HEK293 (cell line): ENCODE measurements around the gene VRK2.

ENCODE experiments used
- CTCF ChIA-PET: fragments of 350-600 bp; formaldehyde crosslinking; extraction: SDS; loops from one replicate; lab custom pipeline; 2021; ENCODE audit warnings: antibody characterized with exemption; lab: Yijun Ruan, JAX
- POLR2A ChIA-PET: fragments of 300-600 bp; formaldehyde crosslinking; extraction: SDS; loops from one replicate; lab custom pipeline; 2020; ENCODE audit warnings: antibody characterized with exemption, inconsistent platforms; lab: Yijun Ruan, JAX
- H3K27ac ChIP-seq: fragments of 200-500 bp; sonication (Bioruptor generic); 2 replicates; pipeline ENCODE4 v1.5.1; 2014; ENCODE audit warnings: low read depth, low read length, control low read depth, inconsistent platforms; ENCODE audit errors: extremely low read depth
- H3K36me3 ChIP-seq, 2 experiments: fragments of 200-500 bp in 1 of 2; sonication (Bioruptor generic) in 1 of 2; 1 replicate in 1 of 2; 2 replicates in 1 of 2; pipeline ENCODE4 v1.5.1; 2014 to 2017; ENCODE audit warnings: inconsistent platforms in 2 of 2, low read length in 2 of 2; ENCODE audit not compliant: control insufficient read depth in 2 of 2, insufficient read depth in 1 of 2
- H3K4me1 ChIP-seq: fragments of 200-500 bp; sonication (Bioruptor generic); 2 replicates; pipeline ENCODE4 v1.5.1; 2014; ENCODE audit warnings: mild to moderate bottlenecking, low read length, inconsistent platforms; ENCODE audit not compliant: control insufficient read depth, insufficient read depth
- H3K4me3 ChIP-seq: 2 replicates; pipeline ENCODE4 v1.5.1; 2011; ENCODE audit warnings: low read depth, mild to moderate bottlenecking, control low read depth, low read length, moderate library complexity
- H3K9me3 ChIP-seq: fragments of 200-500 bp; sonication (Bioruptor generic); 2 replicates; pipeline ENCODE4 v1.5.1; 2014; ENCODE audit warnings: low read depth, low read length, inconsistent platforms; ENCODE audit not compliant: control insufficient read depth, insufficient read depth
- BCL11B ChIP-seq: fragments of 450-650 bp; formaldehyde crosslinking; IDR thresholded peaks from 2 replicates; pipeline ENCODE4 v1.5.1; 2016; ENCODE audit warnings: low read depth, missing biosample characterization, missing genetic modification characterization
- MYNN ChIP-seq: fragments of 450-650 bp; formaldehyde crosslinking; IDR thresholded peaks from 2 replicates; pipeline ENCODE4 v1.5.1; 2016; ENCODE audit warnings: missing biosample characterization, missing genetic modification characterization, borderline replicate concordance
- REPIN1 ChIP-seq: fragments of 450-650 bp; formaldehyde crosslinking; IDR thresholded peaks from 2 replicates; pipeline ENCODE4 v1.5.1; 2017; ENCODE audit warnings: missing biosample characterization, missing genetic modification characterization, low read depth
- SCRT1 ChIP-seq: fragments of 450-650 bp; formaldehyde crosslinking; IDR thresholded peaks from 2 replicates; pipeline ENCODE4 v1.5.1; 2016; ENCODE audit warnings: missing biosample characterization, missing genetic modification characterization, borderline replicate concordance
- YY1 ChIP-seq: fragments of 450-650 bp; formaldehyde crosslinking; IDR thresholded peaks from 2 replicates; pipeline ENCODE4 v1.5.1; 2018; ENCODE audit warnings: missing biosample characterization, missing genetic modification characterization
- ZBTB17 ChIP-seq: fragments of 450-650 bp; formaldehyde crosslinking; IDR thresholded peaks from 2 replicates; pipeline ENCODE4 v1.5.1; 2016; ENCODE audit warnings: missing biosample characterization, missing genetic modification characterization
- ZFP37 ChIP-seq: fragments of 450-650 bp; formaldehyde crosslinking; IDR thresholded peaks from 2 replicates; pipeline ENCODE4 v1.5.1; 2016; ENCODE audit warnings: missing biosample characterization, missing genetic modification characterization
- ZNF114 ChIP-seq: fragments of 450-650 bp; formaldehyde crosslinking; IDR thresholded peaks from 2 replicates; pipeline ENCODE4 v1.5.0; 2017; ENCODE audit warnings: missing biosample characterization, missing genetic modification characterization
- ZNF138 ChIP-seq: fragments of 450-650 bp; formaldehyde crosslinking; IDR thresholded peaks from 2 replicates; pipeline ENCODE4 v1.5.1; 2016; ENCODE audit warnings: missing biosample characterization, missing genetic modification characterization, borderline replicate concordance
- ZNF221 ChIP-seq: fragments of 450-650 bp; formaldehyde crosslinking; IDR thresholded peaks from 2 replicates; pipeline ENCODE4 v1.5.1; 2017; ENCODE audit warnings: missing biosample characterization, missing genetic modification characterization, borderline replicate concordance
- ZNF394 ChIP-seq: fragments of 450-650 bp; formaldehyde crosslinking; IDR thresholded peaks from 2 replicates; pipeline ENCODE4 v1.5.1; 2016; ENCODE audit warnings: missing biosample characterization, missing genetic modification characterization, mild to moderate bottlenecking, moderate library complexity, borderline replicate concordance
- ZNF555 ChIP-seq: fragments of 450-650 bp; formaldehyde crosslinking; conservative IDR thresholded peaks from 2 replicates; pipeline ENCODE4 v1.5.1; 2017; ENCODE audit warnings: missing biosample characterization, mild to moderate bottlenecking, missing genetic modification characterization, inconsistent platforms
- ZNF560 ChIP-seq: fragments of 450-650 bp; formaldehyde crosslinking; IDR thresholded peaks from 2 replicates; pipeline ENCODE4 v1.5.1; 2017; ENCODE audit warnings: missing biosample characterization, missing genetic modification characterization, borderline replicate concordance
- ZNF561 ChIP-seq: fragments of 450-650 bp; IDR thresholded peaks from 2 replicates; pipeline ENCODE4 v1.5.1; 2018; ENCODE audit warnings: missing biosample characterization, missing genetic modification characterization, borderline replicate concordance
- ZNF610 ChIP-seq: fragments of 450-650 bp; formaldehyde crosslinking; IDR thresholded peaks from 2 replicates; pipeline ENCODE4 v1.5.1; 2016; ENCODE audit warnings: missing biosample characterization, missing genetic modification characterization, borderline replicate concordance
- ZNF621 ChIP-seq: fragments of 450-650 bp; formaldehyde crosslinking; IDR thresholded peaks from 2 replicates; pipeline ENCODE4 v1.5.1; 2017; ENCODE audit warnings: missing biosample characterization, missing genetic modification characterization
- ZNF776 ChIP-seq: fragments of 450-650 bp; formaldehyde crosslinking; IDR thresholded peaks from 2 replicates; pipeline ENCODE4 v1.5.0; 2017; ENCODE audit warnings: missing biosample characterization, missing genetic modification characterization, borderline replicate concordance
- ZNF792 ChIP-seq: fragments of 450-650 bp; formaldehyde crosslinking; IDR thresholded peaks from 2 replicates; pipeline ENCODE4 v1.5.1; 2016; ENCODE audit warnings: missing biosample characterization, missing genetic modification characterization
- TF ChIP-seq, protein P1 (sequence below): fragments of 450-650 bp; formaldehyde crosslinking; IDR thresholded peaks from 2 replicates; pipeline ENCODE4 v1.5.1; 2016; ENCODE audit warnings: missing biosample characterization, missing genetic modification characterization
- TF ChIP-seq, protein P2 (sequence below): IDR thresholded peaks from 2 replicates; pipeline ENCODE4 v1.6.1; 2011; ENCODE audit warnings: mild to moderate bottlenecking, low read depth, low read length, borderline replicate concordance
- TF ChIP-seq, protein P3 (sequence below): fragments of 450-650 bp; formaldehyde crosslinking; conservative IDR thresholded peaks from 2 replicates; pipeline ENCODE4 v1.5.1; 2016; ENCODE audit warnings: low read depth, missing biosample characterization, missing genetic modification characterization

VRK2 gene

DNA sequence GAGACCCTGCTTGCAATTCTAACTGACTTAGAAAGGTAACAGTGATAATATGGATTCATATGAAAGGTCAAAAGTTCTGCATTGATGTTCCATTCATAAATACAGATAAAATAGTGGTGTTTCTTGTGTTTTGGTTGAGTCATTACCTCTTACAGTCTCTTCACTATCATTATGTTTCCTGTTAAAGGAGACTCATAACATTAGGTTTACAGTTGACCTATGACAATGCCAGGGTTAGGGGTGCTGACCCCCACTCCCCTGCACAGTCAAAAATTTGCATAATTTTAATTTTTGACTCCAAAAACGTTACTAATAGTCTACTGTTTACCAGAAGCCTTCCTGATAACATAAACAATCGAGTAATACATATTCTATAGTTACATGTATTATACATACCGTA is 75.4 kb downstream of the VRK2 start:
- no peak overlapping the region for H3K4me3 ChIP-seq
- no peaks in the 10 kb centered on the region for H3K9me3 ChIP-seq
- H3K4me1 ChIP-seq, result no peaks in the 10 kb centered on the region
- H3K27ac ChIP-seq, result no peak overlapping the region
- no peak for TF ChIP-seq MYNN (tag by site-specific recombination)
- TF ChIP-seq ZNF221 (tag by site-specific recombination), result no peak
- TF ChIP-seq ZNF610 (tag by site-specific recombination), result no peak
- no peak for TF ChIP-seq ZNF561 (tag by site-specific recombination)
- no peak for TF ChIP-seq ZNF560 (tag by site-specific recombination)
- no peak for TF ChIP-seq BCL11B (tag by site-specific recombination)
- TF ChIP-seq ZNF114 (tag by site-specific recombination), result no peak
- no peaks in the 10 kb centered on the region; a peak in 1 of 3 replicates for H3K36me3 ChIP-seq
- ChIA-PET POLR2A (no interaction called here), CTCF (no interaction called here)

DNA sequence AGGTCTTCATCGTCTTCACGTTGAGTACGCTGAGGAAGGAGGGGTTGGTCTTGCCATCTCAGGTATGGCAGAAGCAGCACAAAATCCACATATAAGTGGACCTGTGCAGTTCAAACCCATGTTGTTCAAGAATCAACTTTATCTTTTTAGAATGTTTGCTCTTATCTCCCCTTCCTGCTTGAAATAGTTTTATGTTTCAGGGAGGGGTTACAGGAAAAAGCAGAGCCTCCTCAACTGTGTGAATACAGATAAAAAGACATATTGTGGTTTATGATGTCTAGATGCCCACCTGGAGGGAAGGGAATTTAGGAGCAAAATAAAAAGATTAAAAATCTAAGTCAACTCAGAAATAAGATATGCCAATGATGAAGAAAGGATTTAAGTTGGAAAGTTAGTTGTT is 75.9 kb downstream of the VRK2 start:
- no peaks in the 10 kb centered on the region for H3K4me1 ChIP-seq
- POLR2A ChIA-PET, result no interaction called here
- no peaks in the 10 kb centered on the region; a peak in 1 of 3 replicates for H3K36me3 ChIP-seq
- no peak for TF ChIP-seq ZNF555 (tag by site-specific recombination)
- TF ChIP-seq ZNF621 (tag by site-specific recombination), result no peak
- TF ChIP-seq, protein P1, sequence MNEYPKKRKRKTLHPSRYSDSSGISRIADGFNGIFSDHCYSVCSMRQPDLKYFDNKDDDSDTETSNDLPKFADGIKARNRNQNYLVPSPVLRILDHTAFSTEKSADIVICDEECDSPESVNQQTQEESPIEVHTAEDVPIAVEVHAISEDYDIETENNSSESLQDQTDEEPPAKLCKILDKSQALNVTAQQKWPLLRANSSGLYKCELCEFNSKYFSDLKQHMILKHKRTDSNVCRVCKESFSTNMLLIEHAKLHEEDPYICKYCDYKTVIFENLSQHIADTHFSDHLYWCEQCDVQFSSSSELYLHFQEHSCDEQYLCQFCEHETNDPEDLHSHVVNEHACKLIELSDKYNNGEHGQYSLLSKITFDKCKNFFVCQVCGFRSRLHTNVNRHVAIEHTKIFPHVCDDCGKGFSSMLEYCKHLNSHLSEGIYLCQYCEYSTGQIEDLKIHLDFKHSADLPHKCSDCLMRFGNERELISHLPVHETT (tag by site-specific recombination), result no peak
- TF ChIP-seq ZNF394 (tag by site-specific recombination), result no peak
- no peak for TF ChIP-seq ZFP37 (tag by site-specific recombination)
- TF ChIP-seq ZBTB17 (tag by site-specific recombination), result no peak
- TF ChIP-seq, protein P2, sequence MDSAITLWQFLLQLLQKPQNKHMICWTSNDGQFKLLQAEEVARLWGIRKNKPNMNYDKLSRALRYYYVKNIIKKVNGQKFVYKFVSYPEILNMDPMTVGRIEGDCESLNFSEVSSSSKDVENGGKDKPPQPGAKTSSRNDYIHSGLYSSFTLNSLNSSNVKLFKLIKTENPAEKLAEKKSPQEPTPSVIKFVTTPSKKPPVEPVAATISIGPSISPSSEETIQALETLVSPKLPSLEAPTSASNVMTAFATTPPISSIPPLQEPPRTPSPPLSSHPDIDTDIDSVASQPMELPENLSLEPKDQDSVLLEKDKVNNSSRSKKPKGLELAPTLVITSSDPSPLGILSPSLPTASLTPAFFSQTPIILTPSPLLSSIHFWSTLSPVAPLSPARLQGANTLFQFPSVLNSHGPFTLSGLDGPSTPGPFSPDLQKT, result no peak
- TF ChIP-seq ZNF610 (tag by site-specific recombination), result no peak
- no peak for TF ChIP-seq ZNF114 (tag by site-specific recombination)
- no peak for TF ChIP-seq ZNF776 (tag by site-specific recombination)
- no peak for TF ChIP-seq SCRT1
- TF ChIP-seq REPIN1 (tag by site-specific recombination), result no peak
- TF ChIP-seq YY1, result no peak
- no peak for TF ChIP-seq ZNF792
- no peak for TF ChIP-seq ZNF138 (tag by site-specific recombination)
- TF ChIP-seq, protein P3, sequence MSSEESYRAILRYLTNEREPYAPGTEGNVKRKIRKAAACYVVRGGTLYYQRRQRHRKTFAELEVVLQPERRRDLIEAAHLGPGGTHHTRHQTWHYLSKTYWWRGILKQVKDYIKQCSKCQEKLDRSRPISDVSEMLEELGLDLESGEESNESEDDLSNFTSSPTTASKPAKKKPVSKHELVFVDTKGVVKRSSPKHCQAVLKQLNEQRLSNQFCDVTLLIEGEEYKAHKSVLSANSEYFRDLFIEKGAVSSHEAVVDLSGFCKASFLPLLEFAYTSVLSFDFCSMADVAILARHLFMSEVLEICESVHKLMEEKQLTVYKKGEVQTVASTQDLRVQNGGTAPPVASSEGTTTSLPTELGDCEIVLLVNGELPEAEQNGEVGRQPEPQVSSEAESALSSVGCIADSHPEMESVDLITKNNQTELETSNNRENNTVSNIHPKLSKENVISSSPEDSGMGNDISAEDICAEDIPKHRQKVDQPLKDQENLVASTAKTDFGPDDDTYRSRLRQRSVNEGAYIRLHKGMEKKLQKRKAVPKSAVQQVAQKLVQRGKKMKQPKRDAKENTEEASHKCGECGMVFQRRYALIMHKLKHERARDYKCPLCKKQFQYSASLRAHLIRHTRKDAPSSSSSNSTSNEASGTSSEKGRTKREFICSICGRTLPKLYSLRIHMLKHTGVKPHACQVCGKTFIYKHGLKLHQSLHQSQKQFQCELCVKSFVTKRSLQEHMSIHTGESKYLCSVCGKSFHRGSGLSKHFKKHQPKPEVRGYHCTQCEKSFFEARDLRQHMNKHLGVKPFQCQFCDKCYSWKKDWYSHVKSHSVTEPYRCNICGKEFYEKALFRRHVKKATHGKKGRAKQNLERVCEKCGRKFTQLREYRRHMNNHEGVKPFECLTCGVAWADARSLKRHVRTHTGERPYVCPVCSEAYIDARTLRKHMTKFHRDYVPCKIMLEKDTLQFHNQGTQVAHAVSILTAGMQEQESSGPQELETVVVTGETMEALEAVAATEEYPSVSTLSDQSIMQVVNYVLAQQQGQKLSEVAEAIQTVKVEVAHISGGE, result no peak
- H3K9me3 ChIP-seq, result no peaks in the 10 kb centered on the region
- CTCF ChIA-PET, result no interaction called here
- H3K27ac ChIP-seq, result no peak overlapping the region
- no peak overlapping the region for H3K4me3 ChIP-seq
